Activated naive CD4-positive, alpha-beta T cell treated with anti-CD3 and anti-CD28 coated beads for 36 hours (primary cell): Measurements from ENCODE around the gene TMC4. TPM values are rescaled to one million over a fixed set of nuclear protein-coding genes. Genes with fewer than 3 reads are reported as not detected.
A peak's percentile ranks its signal among the peaks of the same experiment; 100 is the strongest.

ENCODE experiments used
- CTCF ChIA-PET: fragments of 350-600 bp; sonication (Branson Sonifier 250); formaldehyde crosslinking; loops from one replicate; lab custom pipeline; 2021; ENCODE audit warnings: antibody characterized with exemption; lab: Charles Lee
- DNase-seq: peaks from one replicate; pipeline ENCODE4 v3.0.0-alpha.2; 2020
- H3K27ac Mint-ChIP-seq: one replicate; pipeline ENCODE4 v1.8.0; 2021; ENCODE audit warnings: mild to moderate bottlenecking, mixed read lengths
- H3K27me3 Mint-ChIP-seq: one replicate; pipeline ENCODE4 v1.8.0; 2021; ENCODE audit warnings: low read depth, mixed read lengths
- H3K36me3 Mint-ChIP-seq: one replicate; pipeline ENCODE4 v1.8.0; 2021; ENCODE audit warnings: low read depth, mixed read lengths
- H3K4me1 Mint-ChIP-seq: one replicate; pipeline ENCODE4 v1.8.0; 2021; ENCODE audit warnings: low read depth, mixed read lengths
- H3K4me3 Mint-ChIP-seq: one replicate; pipeline ENCODE4 v1.8.0; 2021; ENCODE audit warnings: mild to moderate bottlenecking, moderate library complexity, mixed read lengths
- H3K9me3 Mint-ChIP-seq: one replicate; pipeline ENCODE4 v1.8.0; 2021; ENCODE audit warnings: mixed read lengths
- intact Hi-C: fragments of 100-400 bp; cut with micrococcal nuclease; formaldehyde crosslinking; loops from one replicate; pipeline ENCODE4 v1.15.1; 2023
- total RNA-seq, 2 experiments: library from RNA; stranded (reverse); gene quantifications; one replicate each; pipeline ENCODE4 v1.2.3, GENCODE V29; 2021

Gene TMC4
- total RNA-seq, 2 experiments from 2014 or later = 0.24 TPM; not detected in 1

DNA sequence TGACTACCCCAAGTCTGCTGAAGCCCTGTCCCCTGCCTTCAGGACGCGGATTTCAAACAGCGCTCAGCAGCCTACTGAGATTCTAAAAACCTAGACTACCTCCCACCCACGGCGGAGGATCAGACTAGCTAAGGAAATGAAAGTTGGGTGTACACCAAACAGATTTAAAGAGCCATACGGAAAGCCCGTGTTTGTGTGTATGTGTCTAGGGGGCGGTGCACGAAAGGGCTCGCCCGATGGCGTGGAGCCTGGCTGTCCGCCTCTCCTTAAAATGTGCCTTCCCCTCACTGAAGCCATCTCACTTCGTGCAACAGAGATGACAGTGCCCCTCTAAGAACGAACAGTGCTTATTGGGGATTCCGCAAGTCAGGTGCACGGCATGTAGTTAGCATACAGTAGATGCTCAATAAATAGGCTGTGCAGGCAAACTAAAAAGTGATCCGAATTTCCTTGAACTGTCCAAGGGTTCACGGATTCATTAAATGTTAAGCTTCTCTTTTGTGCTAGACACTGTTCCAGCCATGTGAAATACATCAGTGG is 14.1 kb downstream of the TMC4 start:
- H3K4me3 Mint-ChIP-seq = peak overlapping the region; percentile 100
- CTCF ChIA-PET = interaction anchor here (0.6 to 1.1 kb wide), 3 partner anchors 15 to 298 kb away, joined by 3 read pairs; partner anchors contain the start of gene MYADM
- peak; percentile 51 for DNase-seq

DNA sequence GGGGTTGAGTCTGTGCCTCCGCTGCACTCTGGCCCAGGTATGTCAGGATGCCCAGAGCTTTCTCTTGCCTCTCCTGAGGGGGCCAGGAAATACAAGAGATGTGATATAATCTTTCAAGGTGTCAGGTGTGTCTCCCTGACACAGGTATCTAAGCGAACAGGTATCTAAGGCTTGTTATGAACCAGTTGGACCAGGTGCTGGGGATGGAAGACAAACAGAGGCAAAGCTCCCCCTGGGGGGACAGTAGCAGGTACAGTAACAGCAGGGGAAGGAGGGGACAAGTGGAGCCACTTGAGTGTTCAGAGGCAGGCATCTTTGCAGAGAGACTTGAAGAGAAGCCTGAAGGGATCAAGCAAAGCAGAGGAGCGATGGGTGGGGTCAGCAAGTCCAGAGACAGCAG is 16.0 kb downstream of the TMC4 start:
- H3K36me3 Mint-ChIP-seq = peaks cover 32% of the 10 kb centered on the region
- no peak for DNase-seq

More for the DNA sequence above, 14.1 kb downstream of the TMC4 start:
- intact Hi-C loops = loop anchor here (1.0 kb wide), 6 partner anchors 22 to 305 kb away; partner anchors contain the start of genes CNOT3, NDUFA3, PRPF31 and TFPT
- Mint-ChIP-seq H3K4me1 (peaks cover 58% of the 10 kb centered on the region), H3K36me3 (peaks cover 25% of the 10 kb centered on the region), H3K27me3 (peaks cover 2% of the 10 kb centered on the region), H3K27ac (peak overlapping the region; percentile 99), H3K9me3 (no peaks in the 10 kb centered on the region)

DNA sequence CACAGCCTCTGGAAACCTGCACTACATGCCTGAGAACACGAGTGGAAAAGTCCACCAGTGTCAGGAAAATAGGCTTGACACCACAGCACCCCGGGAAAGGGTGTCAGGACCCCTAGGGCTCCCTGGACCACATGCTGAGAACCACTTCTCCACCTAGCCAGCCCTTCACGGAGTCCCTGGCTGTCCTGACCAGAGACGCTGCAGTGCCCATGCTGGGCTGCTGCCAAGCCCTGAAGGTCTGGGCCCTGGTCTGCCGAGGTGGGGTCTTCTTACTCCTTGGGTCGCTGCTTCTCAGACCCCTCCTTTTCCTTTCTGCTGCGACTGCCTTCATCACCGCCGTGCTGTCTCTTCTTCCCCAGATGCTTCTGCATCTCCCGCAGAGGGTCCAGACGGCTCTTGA is 16.5 kb downstream of the TMC4 start:
- H3K4me1 Mint-ChIP-seq = peaks cover 54% of the 10 kb centered on the region
- peaks cover 35% of the 10 kb centered on the region for H3K36me3 Mint-ChIP-seq
- H3K27me3 Mint-ChIP-seq = no peaks in the 10 kb centered on the region
- intact Hi-C loops = no loop called here
- peak overlapping the region; percentile 56 for H3K27ac Mint-ChIP-seq
- no peak overlapping the region for H3K4me3 Mint-ChIP-seq
- DNase-seq = no peak
- CTCF ChIA-PET = no interaction called here
- no peaks in the 10 kb centered on the region for H3K9me3 Mint-ChIP-seq

More for the DNA sequence above, 16.0 kb downstream of the TMC4 start:
- Mint-ChIP-seq H3K4me1 (peaks cover 58% of the 10 kb centered on the region), H3K9me3 (no peaks in the 10 kb centered on the region), H3K27ac (peak overlapping the region; percentile 56), H3K4me3 (no peak overlapping the region), H3K27me3 (no peaks in the 10 kb centered on the region)
- CTCF ChIA-PET = no interaction called here
- intact Hi-C loops = no loop called here

DNA sequence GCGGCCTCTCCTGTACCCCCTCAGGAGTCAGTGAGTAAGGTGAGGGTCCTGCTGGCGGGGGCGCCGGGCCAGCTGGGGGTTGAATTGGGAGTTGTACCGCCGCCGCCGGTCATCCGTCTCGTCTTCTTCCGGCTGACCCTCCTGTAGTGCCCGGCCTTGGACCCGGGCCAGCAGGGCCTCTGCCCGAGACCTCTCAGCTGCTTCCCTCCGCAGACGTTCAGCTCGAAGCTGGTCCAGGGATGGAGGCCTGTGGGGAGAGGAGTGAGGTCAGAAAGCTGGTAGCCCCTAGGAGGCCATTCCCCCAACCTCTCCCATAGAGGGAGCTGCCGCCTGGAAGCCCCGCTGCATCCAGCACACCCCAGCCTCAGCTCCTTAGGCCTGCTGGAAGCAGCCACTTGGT is 17.3 kb downstream of the TMC4 start:
- no peak for DNase-seq
- intact Hi-C loops = no loop called here
- peaks cover 50% of the 10 kb centered on the region for H3K4me1 Mint-ChIP-seq
- no peak overlapping the region for H3K27ac Mint-ChIP-seq
- peaks cover 40% of the 10 kb centered on the region for H3K36me3 Mint-ChIP-seq
- H3K4me3 Mint-ChIP-seq = no peak overlapping the region
- no peaks in the 10 kb centered on the region for H3K27me3 Mint-ChIP-seq
- CTCF ChIA-PET = no interaction called here
- H3K9me3 Mint-ChIP-seq = no peaks in the 10 kb centered on the region

DNA sequence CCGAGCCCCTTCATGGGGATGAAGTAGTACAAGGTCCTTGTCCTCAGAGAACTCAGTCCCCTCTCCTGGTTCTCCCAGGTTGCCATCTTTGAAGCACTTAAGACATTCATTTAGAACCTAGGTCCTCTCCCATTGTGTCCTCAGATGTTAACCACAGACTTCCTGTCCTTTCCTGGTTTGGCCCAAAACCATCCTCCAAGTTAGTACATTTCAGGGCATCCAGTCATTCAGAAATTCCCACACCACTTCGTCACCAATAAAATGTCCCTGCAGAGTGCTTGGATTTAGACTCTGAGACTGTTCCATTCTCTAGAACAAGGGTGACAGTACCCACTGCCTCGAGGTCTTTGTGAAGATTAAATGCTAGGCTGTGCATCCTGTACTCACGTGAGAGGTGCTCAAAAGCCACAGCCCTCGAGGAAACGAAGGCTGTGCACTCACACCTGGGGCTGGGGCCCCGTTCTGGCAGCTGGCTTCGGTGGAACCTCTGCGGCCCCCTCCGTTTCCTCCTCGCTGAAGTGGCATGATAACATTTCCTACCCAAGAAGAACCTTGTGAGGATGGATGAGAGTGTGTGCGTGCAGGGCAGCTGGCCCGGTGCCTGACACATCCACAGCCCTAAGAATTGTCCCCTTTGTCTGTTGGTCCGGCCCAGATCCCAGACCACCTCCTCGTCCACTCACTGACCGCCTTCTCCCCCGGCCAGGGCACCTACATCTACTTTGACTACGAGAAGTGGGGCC is 18.2 kb downstream of the TMC4 start:
- no peaks in the 10 kb centered on the region for H3K9me3 Mint-ChIP-seq
- DNase-seq = peak; percentile 54
- no peak overlapping the region for H3K4me3 Mint-ChIP-seq
- peak overlapping the region; percentile 81 for H3K27ac Mint-ChIP-seq
- intact Hi-C loops = no loop called here
- CTCF ChIA-PET = no interaction called here
- peaks cover 43% of the 10 kb centered on the region for H3K4me1 Mint-ChIP-seq
- peaks cover 43% of the 10 kb centered on the region for H3K36me3 Mint-ChIP-seq
- H3K27me3 Mint-ChIP-seq = no peaks in the 10 kb centered on the region

DNA sequence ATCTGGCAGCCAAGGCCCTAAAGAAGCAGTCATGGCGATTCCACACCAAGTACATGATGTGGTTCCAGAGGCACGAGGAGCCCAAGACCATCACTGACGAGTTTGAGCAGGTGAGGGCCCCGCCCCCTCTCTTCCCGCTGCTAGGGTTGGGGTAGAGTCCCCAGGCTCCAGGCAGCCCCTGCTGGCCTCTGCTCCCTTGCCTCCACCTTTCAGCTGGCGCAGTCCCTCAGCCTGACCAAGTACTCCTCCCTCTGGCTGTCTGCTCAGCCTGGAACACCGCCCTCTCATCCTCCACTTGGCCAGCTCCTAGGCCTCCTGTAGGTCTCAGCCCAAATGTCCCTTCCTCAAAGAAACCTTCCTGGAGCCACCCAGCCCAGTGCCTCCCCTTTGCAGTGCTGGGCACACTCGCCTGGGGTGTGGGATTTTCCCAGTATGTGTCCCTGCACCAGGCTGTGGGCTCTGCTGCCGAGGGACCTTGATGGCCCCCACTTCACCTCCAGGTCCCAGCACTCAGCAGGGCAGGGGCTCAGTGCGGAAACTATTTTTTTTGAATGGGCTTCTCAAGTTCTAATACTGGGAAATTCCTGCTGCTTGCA is 19.1 kb downstream of the TMC4 start:
- no peak for DNase-seq
- Mint-ChIP-seq H3K4me1 (peaks cover 43% of the 10 kb centered on the region), H3K9me3 (no peaks in the 10 kb centered on the region), H3K27ac (peak overlapping the region; percentile 81), H3K4me3 (no peak overlapping the region), H3K36me3 (peaks cover 45% of the 10 kb centered on the region), H3K27me3 (no peaks in the 10 kb centered on the region)
- CTCF ChIA-PET = no interaction called here
- intact Hi-C loops = no loop called here

DNA sequence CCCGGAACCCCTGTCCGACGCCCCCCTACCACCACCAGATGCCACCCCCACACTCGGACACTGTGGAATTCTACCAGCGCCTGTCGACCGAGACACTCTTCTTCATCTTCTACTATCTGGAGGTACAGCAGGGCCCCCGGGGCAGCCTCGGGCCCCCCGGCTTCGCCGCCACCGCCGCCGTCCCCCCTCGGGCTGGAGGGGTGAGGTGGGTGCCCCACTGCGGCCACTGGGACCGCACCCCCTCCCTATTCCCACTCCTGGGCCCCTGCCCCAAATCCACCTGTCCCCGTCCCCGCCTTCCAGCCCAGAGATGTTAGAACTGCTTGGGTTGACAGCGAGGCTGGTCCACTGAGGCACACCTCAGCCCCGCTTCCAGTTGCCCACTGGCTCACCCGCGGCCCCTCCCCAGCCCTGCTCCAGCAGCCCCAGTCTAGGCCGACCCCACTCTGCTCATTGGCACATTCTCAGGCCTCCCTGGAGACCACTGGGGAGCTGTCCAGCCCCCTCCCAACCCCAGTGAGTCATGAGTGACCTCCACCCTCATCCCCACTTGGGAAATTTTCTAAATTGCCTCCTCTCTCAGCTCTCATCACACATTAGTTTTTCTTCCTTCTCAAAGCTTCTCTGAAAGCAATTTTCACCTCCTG is 20.0 kb downstream of the TMC4 start:
- intact Hi-C loops = no loop called here
- no peak for DNase-seq
- Mint-ChIP-seq H3K36me3 (peaks cover 45% of the 10 kb centered on the region), H3K9me3 (no peaks in the 10 kb centered on the region), H3K4me1 (peaks cover 35% of the 10 kb centered on the region), H3K27me3 (no peaks in the 10 kb centered on the region), H3K27ac (peak overlapping the region; percentile 7), H3K4me3 (no peak overlapping the region)
- CTCF ChIA-PET = no interaction called here

DNA sequence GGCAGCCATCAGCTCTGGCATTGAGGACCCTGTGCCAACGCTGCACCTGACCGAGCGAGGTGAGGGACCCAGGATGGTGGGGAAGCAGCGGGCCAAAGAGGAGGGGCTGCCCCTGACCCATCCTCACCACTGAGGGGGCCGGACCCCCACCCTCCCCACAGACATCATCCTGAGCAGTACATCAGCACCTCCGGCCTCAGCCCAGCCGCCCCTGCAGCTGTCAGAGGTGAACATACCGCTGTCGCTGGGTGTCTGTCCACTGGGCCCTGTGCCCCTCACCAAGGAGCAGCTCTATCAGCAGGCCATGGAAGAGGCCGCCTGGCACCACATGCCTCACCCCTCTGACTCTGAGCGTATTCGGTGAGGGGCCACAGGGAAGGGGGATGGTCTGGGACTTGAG is 20.7 kb downstream of the TMC4 start:
- H3K27me3 Mint-ChIP-seq = no peaks in the 10 kb centered on the region
- intact Hi-C loops = no loop called here
- no peak overlapping the region for H3K27ac Mint-ChIP-seq
- CTCF ChIA-PET = no interaction called here
- no peak overlapping the region for H3K4me3 Mint-ChIP-seq
- H3K9me3 Mint-ChIP-seq = no peaks in the 10 kb centered on the region
- no peak for DNase-seq
- peaks cover 50% of the 10 kb centered on the region for H3K36me3 Mint-ChIP-seq
- H3K4me1 Mint-ChIP-seq = peaks cover 34% of the 10 kb centered on the region

DNA sequence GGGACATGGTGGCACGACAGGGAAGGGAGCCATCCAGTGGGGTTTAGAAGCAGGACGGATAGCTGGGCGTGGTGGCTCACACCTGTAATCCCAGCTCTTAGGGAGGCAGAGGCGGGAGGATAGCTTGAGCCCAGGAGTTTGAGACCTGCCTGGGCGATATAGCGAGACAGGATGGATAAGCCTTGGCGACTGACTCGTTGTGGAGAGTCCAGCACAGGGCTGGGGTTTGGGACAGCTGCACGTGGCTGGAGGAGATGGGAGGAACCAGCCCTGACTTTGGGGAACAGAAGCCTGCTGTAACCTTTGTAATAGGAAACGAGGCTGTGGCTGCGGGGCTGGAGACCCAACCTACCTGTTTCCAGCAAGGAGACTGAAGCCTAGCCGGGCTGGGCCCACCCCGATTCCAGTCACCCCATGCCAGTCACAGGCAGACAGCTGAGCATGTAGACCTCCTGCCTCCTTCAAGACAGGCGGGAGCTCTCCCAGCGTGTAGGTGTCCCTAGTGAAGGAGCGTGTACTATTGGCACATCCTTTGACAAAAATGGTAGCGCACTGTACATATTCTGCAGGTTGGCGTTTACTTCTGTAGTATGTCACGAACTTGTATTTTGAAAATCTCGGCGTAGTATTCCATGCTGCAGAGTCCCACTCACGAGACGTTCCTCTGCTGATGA is 21.5 kb downstream of the TMC4 start:
- no peak overlapping the region for H3K4me3 Mint-ChIP-seq
- intact Hi-C loops = no loop called here
- H3K4me1 Mint-ChIP-seq = peaks cover 26% of the 10 kb centered on the region
- no peaks in the 10 kb centered on the region for H3K27me3 Mint-ChIP-seq
- H3K27ac Mint-ChIP-seq = no peak overlapping the region
- CTCF ChIA-PET = no interaction called here
- DNase-seq = no peak
- H3K9me3 Mint-ChIP-seq = no peaks in the 10 kb centered on the region
- peaks cover 52% of the 10 kb centered on the region for H3K36me3 Mint-ChIP-seq

DNA sequence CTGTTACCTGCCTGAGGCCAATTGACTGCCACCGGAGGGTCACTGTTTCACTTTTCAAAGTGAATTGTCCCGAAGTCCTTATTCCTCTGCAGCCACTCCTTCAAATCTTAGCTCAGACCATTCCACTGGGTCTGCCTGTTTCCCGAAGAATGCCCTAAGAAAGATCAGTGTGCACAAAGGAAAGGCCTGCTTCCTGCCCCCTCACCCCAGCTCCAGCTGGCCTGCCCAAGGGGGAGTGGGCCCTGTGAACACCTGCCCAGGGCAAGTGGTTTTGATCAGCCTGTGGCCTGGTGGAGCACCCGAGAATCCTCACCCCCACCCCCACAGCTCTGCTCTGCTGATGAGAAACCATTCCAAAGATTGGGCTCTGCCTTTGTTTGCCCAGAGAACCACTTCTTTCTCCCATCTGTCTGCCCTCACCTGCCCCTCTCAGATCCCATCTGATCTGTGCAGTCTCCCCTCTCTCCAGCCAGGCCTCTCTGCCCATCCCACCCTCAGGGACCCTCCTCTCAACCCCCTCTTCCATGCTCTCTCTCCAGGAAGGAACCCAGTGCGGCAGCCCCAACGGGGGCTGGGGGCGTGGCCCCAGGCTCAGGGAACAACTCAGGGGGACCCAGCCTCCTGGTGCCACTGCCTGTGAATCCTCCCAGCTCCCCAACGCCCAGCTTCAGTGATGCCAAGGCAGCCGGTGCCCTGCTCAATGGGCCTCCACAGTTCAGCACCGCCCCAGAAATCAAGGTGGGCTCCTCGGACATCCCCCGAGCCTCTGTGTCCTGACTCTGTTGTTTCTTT is 23.7 kb downstream of the TMC4 start:
- H3K27me3 Mint-ChIP-seq = no peaks in the 10 kb centered on the region
- CTCF ChIA-PET = no interaction called here
- H3K4me1 Mint-ChIP-seq = peaks cover 13% of the 10 kb centered on the region
- no peaks in the 10 kb centered on the region for H3K9me3 Mint-ChIP-seq
- H3K4me3 Mint-ChIP-seq = no peak overlapping the region
- H3K36me3 Mint-ChIP-seq = peaks cover 53% of the 10 kb centered on the region
- peak overlapping the region; percentile 4 for H3K27ac Mint-ChIP-seq
- intact Hi-C loops = no loop called here
- no peak for DNase-seq

DNA sequence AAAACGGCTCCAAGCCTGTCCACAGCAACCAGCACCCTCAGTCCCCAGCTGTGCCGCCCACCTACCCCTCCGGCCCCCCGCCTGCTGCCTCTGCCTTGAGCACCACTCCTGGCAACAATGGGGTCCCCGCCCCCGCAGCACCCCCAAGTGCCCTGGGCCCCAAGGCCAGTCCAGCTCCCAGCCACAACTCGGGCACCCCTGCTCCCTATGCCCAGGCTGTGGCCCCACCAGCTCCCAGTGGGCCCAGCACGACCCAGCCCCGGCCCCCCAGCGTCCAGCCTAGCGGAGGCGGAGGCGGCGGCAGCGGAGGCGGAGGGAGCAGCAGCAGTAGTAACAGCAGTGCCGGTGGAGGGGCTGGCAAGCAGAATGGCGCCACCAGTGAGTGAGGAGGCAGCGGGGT is 24.8 kb downstream of the TMC4 start:
- H3K27me3 Mint-ChIP-seq = no peaks in the 10 kb centered on the region
- intact Hi-C loops = no loop called here
- peaks cover 53% of the 10 kb centered on the region for H3K36me3 Mint-ChIP-seq
- H3K27ac Mint-ChIP-seq = no peak overlapping the region
- H3K9me3 Mint-ChIP-seq = no peaks in the 10 kb centered on the region
- no peak for DNase-seq
- no peak overlapping the region for H3K4me3 Mint-ChIP-seq
- H3K4me1 Mint-ChIP-seq = peaks cover 3% of the 10 kb centered on the region
- CTCF ChIA-PET = no interaction called here
